ENCODE results near the gene NTN3.

The NTN3 gene

DNA sequence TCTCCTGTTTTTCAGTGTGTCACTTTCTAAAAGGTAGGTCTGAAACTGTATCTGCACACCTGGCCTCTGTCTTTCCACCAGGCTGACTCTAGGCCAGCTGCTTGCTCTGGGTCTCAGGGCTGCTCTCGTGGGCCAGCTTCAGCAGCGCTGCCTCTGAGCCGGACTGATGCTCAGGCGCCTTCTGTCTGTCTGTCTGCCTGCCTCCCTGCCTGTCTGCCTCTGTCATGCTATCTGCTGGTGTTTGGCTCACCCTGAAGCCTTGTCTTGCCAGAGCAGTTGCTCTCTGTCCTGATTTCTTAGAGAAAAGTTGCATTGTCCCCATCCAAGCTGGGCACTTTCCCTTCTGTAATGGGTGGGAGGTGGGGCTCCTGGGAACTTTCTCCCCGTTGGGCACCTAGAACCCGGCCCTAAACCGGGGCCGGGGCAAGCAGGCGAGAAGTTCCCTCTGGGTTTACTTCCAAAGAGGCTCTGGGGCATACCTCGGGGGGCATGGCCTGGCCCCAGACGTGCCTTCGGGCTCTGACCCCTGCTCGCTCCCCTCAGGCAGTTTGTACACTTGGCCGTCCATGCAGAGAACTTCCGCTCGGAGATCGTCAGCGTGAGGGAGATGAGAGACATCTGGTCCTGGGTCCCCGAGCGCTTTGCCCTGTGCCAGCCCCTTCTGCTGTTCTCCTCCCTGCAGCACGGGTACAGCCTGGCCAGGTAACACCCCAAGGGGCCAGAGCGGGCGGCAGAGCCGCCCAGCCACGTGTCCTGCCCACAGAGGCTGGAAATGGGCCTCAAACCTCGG is 26.8 kb downstream of the NTN3 start:
- no peak for DNase-seq

DNA sequence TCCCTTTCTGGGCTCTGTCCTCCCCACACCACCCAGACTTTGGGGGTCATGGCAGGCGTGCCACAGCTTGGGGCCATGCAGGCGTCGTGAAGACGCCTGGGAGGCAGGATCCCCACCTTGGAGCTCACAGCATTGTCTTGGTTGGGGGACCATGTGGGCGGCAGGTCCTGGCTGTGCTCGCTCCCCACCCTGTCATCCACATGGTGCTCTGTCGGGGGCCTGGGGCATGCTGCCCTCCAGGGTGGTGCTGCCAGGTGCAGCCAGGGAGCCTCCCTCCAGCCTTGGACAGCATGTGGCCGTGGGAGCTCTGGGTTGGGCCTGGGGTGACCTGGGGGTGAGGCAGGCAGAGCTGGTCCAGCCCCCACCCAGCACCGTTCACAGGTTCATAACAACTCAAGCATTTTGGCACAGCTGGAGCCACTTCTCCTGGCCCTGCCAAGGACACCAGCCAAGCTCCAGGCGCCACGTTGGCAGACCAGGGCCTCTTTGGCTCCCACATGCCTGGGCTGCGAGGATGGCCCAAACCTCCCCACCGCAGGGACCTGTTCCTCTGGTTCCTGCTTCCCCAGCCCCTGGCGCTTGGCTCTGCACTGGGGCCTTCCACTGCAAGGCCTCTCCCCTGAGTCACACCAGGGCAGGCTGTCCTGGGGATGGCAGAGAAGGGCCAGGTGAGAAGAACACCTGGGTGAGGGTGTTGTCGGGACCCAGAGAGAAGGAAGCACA is 27.6 kb downstream of the NTN3 start:
- no peak for DNase-seq

DNA sequence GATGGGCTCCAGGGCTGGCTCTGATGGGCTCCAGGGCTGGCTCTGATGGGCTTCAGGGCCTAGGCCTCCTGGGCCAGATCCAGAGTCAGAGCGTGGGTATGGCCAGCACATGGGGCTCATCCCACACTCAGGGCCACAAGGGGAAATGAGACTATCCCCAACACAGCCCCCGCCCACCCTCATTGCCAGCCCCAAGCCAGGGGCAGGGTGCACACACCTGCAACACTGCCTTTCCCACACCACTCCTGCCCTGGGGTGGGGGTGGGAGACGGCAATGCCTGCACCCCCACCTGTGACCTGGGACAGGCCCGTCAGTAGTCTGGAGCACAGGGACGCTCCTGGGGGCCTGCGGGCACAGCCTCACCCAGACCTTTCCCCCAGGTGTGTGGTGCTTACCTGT is 28.4 kb downstream of the NTN3 start:
- DNase-seq = no peak

DNA sequence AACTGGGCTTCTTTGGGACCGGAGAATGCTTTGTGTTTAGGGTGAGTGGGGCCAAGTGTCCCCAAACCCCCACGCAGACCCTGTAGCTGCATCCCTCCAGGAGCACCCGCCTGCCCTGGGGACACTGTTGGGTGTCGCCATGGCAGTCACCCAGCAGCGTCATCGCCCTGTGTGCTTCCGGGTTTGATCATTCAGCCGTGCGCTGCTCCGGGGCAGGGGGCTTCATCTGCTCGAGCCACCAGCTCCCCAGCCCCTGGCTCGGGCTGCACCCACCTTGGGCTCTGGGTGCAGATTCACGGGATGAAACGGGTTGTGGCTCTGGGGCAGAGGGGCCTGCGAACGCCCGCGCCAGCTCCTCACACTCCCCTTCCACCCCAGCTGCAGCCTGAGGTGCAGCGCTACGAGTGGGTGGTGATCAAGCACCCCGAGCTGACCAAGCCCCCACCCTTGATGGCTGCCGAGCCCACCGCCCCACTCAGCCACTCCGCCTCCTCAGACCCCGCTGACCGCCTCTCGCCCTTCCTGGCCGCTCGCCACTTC is 28.9 kb downstream of the NTN3 start:
- DNase-seq = no peak

DNA sequence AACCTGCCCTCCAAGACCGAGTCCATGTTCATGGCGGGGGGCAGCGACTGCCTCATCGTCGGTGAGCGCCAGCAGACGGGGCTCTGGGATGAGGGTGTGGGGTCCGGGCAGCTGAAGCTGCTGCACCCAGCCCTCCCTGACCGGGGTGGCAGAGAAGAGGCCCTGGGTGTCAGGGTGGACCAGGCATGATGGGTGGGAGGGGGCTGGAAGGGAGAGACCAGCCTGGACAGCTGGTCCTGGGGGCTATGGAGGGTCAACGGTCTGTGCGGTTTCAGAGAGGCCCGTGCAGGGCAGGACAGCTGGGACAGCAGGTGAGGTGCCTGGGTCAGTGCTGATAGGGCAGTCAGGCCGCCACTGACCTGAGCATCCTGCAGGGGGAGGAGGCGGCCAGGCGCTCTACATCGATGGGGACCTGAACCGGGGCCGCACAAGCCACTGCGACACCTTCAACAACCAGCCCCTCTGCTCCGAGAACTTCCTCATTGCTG is 29.4 kb downstream of the NTN3 start:
- no peak for DNase-seq

DNA sequence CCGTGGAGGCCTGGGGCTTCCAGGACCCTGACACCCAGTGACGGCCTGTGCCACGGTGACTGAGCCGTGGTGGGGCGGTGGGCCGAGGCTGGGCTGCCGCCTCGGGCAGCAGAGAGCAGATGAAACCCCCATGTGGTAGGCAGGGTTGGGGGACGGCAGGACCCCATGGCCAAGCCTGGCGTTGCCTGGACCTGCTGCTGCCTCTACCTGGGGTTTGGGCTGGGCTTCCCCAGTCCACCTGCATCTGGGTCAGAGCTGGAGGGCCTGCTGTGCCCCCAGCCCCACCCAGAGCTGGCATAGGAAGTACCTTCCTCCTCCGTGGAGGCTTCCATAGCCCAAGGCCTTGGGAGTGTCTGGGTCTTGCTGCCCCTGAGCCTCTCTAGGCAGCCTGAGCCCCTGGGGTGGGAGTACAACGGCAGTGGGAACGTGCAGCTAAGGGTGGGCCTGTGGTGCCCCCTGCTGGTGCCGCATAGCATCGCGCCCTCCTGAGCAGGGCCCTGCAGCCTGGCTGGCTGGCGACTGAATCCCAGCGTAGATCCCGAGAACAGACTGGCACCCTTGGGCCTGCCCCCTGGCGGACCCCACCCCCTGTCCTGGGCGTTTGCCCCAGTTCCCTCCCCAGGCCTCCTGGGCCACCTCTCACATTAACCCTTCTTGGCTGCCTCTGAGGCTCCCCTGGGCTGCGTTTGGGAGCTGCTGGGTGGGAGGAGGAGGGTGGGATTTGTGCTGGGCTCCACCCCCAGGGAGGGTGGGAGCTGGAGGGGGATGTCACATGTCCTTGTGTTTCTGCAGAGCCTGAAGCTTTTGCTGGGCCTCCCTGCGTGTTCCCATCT is 30.0 kb downstream of the NTN3 start:
- DNase-seq = peak; percentile 69

DNA sequence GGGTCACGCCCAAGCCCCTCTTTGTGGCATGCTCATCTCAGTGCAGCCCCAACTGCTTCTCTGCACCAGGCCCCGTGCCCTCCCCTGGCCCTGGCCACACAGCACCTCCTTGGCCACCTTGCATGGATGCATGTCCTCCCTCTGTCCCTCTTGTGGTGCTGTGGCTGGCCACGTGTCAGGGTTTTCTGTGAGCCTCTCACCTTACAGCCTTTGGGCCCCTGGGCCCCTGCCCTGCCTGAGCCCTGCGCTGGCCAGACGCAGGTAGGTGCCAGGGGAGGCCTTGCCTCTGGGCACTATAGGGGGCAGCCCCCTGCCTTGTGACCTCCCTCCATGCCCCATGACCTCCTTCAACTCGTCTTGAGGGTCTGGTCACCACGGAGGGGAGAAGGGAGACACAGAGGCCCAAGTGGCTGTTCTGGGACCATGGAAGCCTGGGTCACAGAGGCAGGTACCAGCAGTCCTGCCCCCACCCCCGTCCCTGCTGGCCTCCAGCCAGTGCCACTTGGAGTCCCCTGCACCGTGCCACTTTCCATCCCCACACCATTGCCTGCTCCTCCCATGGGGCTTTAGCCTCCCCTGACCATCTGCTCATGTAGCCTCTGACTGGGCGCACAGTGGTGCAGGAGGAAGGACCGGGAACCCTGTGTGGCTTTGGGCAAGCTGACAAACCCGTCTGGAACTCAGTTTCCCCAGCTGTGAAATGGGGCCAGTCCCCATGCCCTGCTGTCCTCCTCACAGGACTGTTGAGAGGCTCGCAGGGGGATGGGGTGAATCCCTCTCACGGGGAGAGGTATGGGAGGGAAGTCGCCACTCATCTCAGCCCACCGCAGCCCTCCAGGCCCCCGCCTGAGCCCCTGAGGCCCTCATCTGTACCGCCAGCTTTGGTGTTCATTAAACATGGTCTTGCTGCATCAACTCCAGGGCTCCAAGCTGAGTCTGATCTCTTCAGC is 31.1 kb downstream of the NTN3 start:
- no peak for DNase-seq

DNA sequence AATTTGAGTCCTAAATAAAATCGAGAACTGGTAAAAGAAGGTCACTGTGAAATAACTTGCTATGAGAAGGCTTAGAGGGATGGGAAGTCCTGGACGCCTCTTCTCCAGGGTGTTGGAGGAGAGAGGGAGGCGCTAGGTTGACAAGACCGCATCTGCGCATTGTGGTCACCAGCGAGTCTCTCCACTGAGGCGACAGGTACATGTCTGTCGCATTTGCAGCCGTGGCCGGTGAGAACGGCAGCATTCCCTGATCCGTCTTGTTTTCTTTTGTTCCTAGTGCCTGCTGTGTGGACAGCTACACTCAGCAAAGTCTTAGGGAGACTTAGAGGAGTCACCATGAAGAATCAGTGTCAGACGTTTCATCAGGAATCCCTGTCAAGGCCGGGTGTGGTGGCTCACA is 34.6 kb downstream of the NTN3 start:
- no peak for DNase-seq

DNA sequence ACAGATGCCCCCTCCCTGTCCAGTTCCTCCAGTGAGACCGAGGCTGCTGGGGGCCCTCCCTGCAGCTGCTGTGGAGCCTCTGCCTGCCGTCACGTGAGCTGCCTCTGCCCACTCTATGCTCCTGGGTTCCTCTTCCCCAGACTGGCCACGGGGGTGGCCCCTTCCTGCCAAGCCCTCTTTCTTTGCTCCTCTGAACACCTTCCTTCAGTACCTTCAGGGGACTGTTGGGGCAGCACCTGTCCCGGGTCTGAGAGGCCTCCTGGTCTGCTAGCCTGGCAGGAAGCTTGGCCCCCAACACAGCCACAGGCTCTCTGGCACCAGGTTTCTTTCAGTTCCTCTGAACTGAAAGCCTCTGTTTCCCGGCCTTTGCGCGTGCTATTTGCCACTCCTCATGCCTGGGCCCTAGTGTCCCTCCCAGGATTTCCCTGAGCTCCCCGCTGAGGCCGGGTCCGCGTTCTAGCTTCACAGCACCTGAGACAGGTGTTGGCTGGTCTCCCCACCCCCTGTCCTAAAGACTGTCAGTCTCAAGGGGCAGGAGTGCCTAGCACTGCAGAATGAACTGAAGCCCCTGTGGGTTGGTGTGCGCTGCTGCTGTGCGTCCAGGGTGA is 36.1 kb downstream of the NTN3 start:
- no peak for DNase-seq

DNA sequence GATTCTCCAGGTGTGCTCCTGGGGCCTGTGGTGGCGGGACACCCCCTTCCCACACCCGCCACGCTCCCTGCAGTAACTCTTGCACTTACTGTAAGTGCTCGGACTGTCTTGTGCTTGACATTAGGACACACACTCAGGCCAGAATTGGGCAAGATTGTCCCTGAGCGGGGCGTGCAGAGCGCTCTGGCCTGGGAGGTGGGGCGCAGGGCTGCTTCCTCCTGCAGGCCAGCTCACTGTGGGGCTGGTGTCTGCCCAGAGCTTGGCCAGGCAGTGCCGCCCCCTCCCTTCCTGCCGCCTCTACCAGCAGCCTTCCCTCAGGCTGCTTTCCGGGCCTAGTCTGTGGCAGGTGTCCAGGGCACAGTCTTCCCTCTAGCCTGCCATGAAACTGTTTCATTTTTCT is 36.6 kb downstream of the NTN3 start:
- DNase-seq = no peak

DNA sequence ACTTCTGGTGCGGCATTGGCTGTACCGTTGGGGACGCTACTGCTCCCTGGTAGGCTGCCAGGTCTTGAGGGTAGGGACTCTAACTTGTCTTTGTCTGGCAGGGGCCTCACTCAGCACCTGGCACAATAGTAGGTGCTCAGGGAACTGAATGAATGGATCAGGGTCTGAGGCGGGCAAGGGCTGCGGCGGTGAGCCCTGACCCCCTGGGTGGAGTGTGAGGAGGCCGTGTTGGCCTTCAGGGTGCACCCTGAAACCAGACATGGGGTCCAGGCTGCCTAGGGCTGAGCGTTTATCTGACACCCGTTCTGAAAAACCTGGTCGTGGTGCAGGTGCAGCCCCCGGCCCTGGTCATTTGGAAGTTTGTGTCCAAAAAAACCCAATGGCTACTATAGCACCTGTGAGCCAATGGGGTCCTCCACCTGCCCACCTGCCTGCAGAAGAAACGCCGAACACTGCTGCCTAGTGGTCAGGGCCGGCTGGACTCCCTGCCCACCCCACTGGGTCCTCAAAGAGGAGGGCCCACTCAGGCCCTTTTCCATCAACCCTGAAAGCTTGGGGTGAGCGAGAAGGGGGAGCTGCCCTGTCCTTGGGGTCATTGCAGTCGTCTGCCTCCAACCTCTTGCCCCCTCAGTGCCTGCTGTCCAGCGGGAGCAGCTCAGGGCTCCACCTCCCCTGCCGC is 37.8 kb downstream of the NTN3 start:
- no peak for DNase-seq

DNA sequence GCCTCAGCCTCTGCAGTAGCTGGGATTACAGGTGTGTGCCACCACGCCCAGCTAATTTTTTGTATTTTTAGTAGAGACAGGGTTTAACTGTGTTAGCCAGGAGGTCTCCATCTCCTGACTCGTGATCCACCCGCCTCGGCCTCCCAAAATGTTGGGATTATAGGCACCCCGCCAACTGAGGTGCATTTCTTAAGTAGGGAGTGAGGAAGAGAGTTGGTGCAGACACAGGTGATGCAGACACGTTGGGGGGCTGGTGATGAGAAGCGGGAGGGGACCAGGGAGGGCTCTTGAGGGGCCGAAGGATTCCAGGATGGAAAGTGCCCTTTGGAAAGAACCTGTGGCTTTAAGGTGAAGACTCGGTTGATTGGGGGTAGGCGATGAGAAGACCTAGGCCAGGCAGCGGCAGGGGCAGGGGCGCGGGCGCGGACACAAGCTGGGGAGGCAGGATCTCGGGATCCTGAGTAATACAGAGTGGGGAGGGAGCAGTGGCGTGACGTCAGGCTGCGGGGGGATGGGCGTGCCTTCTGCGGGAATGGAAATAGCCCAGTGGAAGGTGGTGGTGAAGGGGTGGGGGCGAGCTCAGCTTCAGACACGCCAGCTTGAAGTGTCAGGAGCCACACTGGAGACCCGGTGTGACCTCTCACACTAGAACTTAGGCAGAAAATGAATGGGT is 40.2 kb downstream of the NTN3 start:
- no peak for DNase-seq

DNA sequence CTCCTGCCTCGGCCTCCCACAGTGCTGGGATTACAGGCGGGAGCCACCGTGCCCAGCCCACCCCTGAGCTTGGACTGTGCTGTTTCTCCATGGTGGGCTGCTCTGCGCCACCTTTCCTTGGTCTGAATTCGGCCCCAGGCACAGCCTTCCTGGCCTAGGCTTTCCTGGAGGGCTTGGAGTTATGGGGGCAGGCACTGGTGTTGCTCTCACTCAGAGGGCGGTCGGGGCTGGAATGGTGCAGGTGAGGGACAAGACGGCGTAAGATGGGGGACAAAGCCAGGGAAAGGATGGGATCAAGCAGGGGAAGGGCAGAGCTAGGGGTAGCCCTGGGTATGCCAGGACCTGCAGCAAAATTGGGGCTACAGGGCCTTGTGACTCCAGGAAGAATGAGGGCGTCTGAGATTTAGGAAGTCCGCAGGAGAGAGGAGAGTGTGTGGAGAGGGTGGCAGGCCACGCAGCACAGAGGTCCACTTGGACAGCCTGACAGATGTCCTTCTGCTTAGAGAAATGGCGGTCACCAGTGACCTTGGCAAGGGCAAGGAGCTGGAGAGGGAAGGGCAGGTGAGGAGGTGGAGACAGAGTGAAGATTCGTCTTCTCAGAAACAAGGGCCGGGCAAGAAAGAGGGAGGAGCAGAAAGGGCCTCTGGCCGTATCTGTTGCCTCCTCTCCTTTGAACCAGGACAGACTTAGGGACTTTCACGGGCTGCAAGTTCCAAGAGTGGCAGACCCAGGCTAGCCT is 41.1 kb downstream of the NTN3 start:
- DNase-seq = no peak

DNA sequence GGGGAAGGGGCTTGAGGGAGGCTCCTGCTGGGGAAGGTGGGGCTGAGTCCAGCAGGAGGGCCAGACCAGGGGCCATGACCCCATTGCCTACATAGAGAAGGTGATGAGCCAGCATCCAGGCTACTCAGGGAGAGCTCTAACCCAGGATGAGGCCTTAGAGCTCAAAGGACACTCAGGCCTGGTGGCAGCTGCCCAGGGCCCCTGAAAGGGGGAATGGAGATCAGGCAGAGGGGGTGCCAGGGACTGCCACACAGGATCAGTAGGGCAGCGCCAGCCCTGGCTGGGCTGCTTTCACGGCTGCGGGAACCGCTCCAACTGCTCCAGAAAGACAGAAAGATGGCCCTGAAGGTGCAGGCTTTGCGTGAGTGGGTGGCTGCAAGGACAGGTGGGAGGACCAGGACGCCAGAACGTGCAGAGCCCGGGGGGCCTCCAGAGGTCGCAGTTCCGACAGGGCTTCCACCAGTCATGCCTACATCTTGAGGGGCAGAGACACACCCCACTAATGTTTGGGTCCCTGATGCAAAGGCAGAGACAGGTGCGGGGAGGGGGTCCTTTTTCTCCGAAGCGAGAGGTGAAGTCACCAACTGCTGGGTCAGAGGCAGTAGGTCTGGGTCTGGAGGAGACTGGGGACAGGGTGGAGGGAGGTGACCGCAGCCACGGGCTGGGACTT is 41.8 kb downstream of the NTN3 start:
- no peak for DNase-seq

DNA sequence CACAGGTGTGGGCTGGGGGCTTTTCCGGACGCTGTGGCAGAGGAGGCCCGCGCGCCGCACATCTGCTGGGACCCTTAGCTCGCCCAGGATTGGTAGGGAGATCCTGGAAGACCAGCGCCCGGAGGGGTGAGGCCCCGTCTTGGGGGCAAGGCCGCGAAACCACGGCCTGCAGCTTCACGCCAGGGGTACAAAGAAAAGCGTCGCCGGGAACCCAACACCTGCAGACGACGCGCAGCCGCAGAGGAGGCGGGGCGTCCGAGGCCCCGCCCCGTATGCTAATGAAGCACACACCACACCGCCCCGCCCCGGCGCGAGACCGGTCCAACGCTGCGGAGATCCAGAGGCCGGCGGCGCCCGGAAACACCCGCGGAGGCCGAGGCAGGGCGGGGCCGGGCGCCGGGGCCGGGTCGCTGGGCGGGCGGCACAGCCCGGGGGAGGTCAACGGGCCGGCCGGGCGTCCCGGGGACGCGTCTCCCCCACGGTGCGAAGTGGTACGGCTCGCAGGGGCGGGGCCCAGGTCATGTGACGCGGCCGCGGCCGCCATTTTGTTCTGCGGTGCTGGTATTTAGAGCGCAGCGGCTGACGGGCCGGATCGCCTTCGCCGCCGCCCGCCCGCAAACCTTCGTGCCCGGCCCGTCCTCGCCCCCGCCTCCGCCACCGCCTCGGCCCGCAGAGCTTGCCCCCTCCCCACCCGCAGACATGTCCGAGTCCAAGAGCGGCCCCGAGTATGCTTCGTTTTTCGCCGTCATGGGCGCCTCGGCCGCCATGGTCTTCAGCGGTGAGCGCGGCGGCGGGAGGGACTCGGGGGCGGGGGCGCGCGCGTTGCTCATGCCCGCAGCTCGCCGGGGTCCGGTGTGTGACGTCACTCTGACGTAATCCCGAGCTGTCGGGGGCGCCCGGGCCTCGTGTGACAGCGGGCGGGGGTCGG is 42.6 kb downstream of the NTN3 start, which contains the start of gene ATP6V0C:
TSS of gene ATP6V0C (plus strand) at position 548 of the 928 bp plus-strand sequence. CDS start at position 700, 152 bp downstream.
- peak; percentile 91 for DNase-seq

DNA sequence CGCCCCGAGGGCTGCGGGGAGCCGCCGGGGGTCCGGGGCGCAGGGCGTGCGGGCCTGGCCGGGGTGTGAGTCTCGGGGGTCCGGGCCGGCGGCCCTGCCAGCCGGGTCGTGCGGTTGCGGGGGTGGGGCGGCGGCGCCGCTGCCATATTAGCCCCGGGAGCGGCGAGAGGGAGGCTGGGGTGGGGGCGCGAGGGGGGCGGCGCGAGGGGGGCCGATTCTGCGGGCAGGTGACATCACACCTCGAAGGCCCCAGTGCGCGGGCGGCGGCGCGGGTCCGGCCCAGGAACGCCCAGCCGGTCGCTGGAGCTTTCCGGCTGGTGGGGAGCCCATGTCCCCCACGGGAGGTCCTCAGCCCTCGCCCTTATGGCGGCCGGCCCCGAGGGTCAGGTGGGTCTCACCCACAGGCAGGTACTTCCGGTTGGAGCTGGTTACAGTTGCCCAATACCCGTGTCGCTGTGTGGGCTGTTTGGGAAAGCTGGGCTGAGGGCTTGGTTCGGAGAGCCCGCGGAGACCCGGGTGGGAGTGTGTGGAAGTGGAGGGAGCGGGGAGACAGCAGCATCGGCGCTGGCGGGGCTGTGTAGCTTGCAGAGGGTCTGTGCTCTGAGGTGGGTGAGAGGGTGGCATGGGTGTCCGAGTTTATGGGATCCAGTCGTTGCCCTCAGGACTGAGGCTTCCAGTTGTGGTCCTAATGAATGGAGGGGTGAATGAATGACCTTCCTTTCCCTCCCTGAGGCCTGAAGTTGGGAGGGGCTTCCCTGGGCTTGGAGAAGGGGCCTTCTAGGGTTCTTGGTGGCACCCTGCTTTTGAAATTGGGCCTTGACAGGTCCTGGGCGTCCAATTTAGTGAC is 43.5 kb downstream of the NTN3 start:
- DNase-seq = no peak

All from CD4-positive, alpha-beta T cell treated with Interleukin-4 for 4 hours (primary cell).